Measurements from ENCODE around the gene TNS1. TPM values are rescaled to one million over a fixed set of nuclear protein-coding genes. Genes with fewer than 3 reads are reported as not detected.

TNS1 gene
- total and polyA plus RNA-seq, 2 donors (not counting 1 experiment from before 2014, with no cell fraction given), result 0.10 to 0.86 TPM

DNA sequence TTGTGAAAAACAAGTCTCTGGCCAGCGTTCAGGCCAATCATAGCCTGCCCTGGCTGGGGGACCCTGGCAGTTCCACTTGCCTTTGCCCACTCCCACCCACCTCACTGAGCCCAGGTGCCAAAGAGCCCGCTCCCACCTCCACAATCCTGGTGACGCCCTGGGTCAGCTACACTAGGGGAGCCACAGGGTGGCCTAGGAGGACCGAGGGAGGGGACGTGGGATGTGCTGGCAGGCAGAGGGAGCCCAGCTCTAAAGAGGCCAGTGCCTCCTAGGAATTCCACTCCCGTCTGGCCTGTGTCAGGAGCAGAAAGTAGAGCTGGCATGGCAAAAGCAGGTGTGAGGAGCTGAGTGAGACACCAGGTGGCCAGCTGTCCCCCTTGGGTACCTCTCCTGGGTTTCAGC lies 49.3 kb downstream of the TNS1 start:
- no peaks in the 10 kb centered on the region for H4K20me1 ChIP-seq (ENCODE audit: control insufficient read depth, insufficient read depth, low read length, poor library complexity, severe bottlenecking)
- Mint-ChIP-seq H3K9me3 (ENCODE audit: insufficient read depth) (no peaks in the 10 kb centered on the region), H3K4me1 (no peaks in the 10 kb centered on the region), H3K27me3 (peaks cover 5% of the 10 kb centered on the region), H3K4me3 (no peak overlapping the region), H3K27ac (no peak overlapping the region)
- H2AFZ ChIP-seq (ENCODE audit: insufficient read depth, low read depth, low read length, poor library complexity, severe bottlenecking), result no peak overlapping the region
- no peak overlapping the region for H3K9ac ChIP-seq (ENCODE audit: low read length)
- no peaks in the 10 kb centered on the region for H3K4me1 ChIP-seq (ENCODE audit: control insufficient read depth in 2 of 2, insufficient read depth in 2 of 2, low read length in 2 of 2)
- no peak for TF ChIP-seq EZH2 (IDR thresholded peaks at IDR 0.05; ENCODE audit: borderline replicate concordance, insufficient read depth, low read depth, low read length, poor library complexity, severe bottlenecking)
- TF ChIP-seq, protein P1, sequence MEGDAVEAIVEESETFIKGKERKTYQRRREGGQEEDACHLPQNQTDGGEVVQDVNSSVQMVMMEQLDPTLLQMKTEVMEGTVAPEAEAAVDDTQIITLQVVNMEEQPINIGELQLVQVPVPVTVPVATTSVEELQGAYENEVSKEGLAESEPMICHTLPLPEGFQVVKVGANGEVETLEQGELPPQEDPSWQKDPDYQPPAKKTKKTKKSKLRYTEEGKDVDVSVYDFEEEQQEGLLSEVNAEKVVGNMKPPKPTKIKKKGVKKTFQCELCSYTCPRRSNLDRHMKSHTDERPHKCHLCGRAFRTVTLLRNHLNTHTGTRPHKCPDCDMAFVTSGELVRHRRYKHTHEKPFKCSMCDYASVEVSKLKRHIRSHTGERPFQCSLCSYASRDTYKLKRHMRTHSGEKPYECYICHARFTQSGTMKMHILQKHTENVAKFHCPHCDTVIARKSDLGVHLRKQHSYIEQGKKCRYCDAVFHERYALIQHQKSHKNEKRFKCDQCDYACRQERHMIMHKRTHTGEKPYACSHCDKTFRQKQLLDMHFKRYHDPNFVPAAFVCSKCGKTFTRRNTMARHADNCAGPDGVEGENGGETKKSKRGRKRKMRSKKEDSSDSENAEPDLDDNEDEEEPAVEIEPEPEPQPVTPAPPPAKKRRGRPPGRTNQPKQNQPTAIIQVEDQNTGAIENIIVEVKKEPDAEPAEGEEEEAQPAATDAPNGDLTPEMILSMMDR (IDR thresholded peaks at IDR 0.05), result no peak
- H3K79me2 ChIP-seq (ENCODE audit: control insufficient read depth, insufficient read depth, low read length), result no peaks in the 10 kb centered on the region
- ChIA-PET CTCF (interaction anchor here (0.8 kb wide), 1 partner anchor 10 kb away, joined by 3 read pairs; no protein-coding TSS in a partner anchor), POLR2A (no interaction called here)
- intact Hi-C loops (cut with micrococcal nuclease), result no loop called here
- no peak overlapping the region for H3K27ac ChIP-seq (ENCODE audit: low read length in 2 of 2)
- DNase-seq (no peak), ATAC-seq (ENCODE audit: low read depth) (no peak)
- H3K36me3 ChIP-seq (replicated peaks in 1 of 2; ENCODE audit: control extremely low read depth in 1 of 2, control insufficient read depth in 1 of 2, extremely low read depth in 1 of 2, insufficient read depth in 2 of 2, low read length in 1 of 2), result no peaks in the 10 kb centered on the region
- H3K27me3 ChIP-seq (replicated peaks in 1 of 4; ENCODE audit: control extremely low read depth in 1 of 4, control insufficient read depth in 3 of 4, insufficient read depth in 4 of 4, low read length in 3 of 4), result peaks cover 0 to 3% (median 1%) of the 10 kb centered on the region in 4 experiments
- H3K4me3 ChIP-seq (ENCODE audit: control extremely low read depth in 1 of 5, extremely low read depth in 1 of 5, insufficient read depth in 1 of 5, low read depth in 2 of 5, low read length in 4 of 5), result no peak overlapping the region
- WGBS (ENCODE audit: insufficient coverage), result 86% methylated on average over 4 of the region's 6 CpGs
- H3K9me3 ChIP-seq (ENCODE audit: control extremely low read depth in 1 of 3, control insufficient read depth in 2 of 3, insufficient read depth in 1 of 3, low read length in 2 of 3), result no peaks in the 10 kb centered on the region
- no peak overlapping the region for H3K4me2 ChIP-seq (replicated peaks; ENCODE audit: low read depth, low read length, poor library complexity, severe bottlenecking)

DNA sequence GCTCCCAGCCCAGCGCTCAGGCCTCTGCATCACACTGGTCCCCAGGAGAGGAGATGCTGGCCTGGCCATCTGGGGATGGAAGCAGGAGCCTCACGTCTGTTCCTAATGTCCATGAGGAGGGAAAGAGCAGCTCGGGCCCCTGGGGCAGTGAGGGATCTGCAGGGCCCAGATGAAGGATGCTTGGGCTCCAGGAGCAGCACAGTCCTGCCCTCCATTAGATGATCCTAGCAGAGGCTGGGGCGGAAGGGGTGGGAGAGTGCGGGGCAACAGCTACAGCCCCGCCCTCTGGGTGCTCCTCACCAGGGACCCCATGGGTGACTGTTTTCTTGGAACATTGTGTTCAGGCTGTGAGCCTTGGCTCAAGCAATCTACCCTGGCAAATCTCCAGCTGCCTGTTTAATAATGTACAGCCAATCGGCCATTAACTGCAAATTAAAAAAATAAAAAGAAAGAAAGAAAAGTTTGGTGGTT lies 49.7 kb downstream of the TNS1 start:
- no peak overlapping the region for H3K9ac ChIP-seq (ENCODE audit: low read length)
- no peaks in the 10 kb centered on the region for H3K9me3 ChIP-seq (ENCODE audit: control extremely low read depth in 1 of 3, control insufficient read depth in 2 of 3, insufficient read depth in 1 of 3, low read length in 2 of 3)
- no peaks in the 10 kb centered on the region for H4K20me1 ChIP-seq (ENCODE audit: control insufficient read depth, insufficient read depth, low read length, poor library complexity, severe bottlenecking)
- no peak overlapping the region for H3K27ac Mint-ChIP-seq
- WGBS (ENCODE audit: insufficient coverage), result 90% methylated on average over 6 of the region's 7 CpGs
- POLR2A ChIA-PET, result no interaction called here
- H3K27me3 ChIP-seq (replicated peaks in 1 of 4; ENCODE audit: control extremely low read depth in 1 of 4, control insufficient read depth in 3 of 4, insufficient read depth in 4 of 4, low read length in 3 of 4), result peaks cover 0 to 3% (median 1%) of the 10 kb centered on the region in 4 experiments
- H2AFZ ChIP-seq (ENCODE audit: insufficient read depth, low read depth, low read length, poor library complexity, severe bottlenecking), result no peak overlapping the region
- DNase-seq (no peak), ATAC-seq (ENCODE audit: low read depth) (no peak)
- CTCF ChIA-PET, result interaction anchor here (0.8 kb wide), 1 partner anchor 11 kb away, joined by 3 read pairs; no protein-coding TSS in a partner anchor
- no peak overlapping the region for H3K4me3 Mint-ChIP-seq
- H3K27ac ChIP-seq (ENCODE audit: low read length in 2 of 2), result no peak overlapping the region
- no peaks in the 10 kb centered on the region for H3K9me3 Mint-ChIP-seq (ENCODE audit: insufficient read depth)
- intact Hi-C loops (cut with micrococcal nuclease), result no loop called here
- H3K4me3 ChIP-seq (ENCODE audit: control extremely low read depth in 1 of 5, extremely low read depth in 1 of 5, insufficient read depth in 1 of 5, low read depth in 2 of 5, low read length in 4 of 5), result no peak overlapping the region
- TF ChIP-seq, protein P1 (IDR thresholded peaks at IDR 0.05), result no peak
- TF ChIP-seq EZH2 (IDR thresholded peaks at IDR 0.05; ENCODE audit: borderline replicate concordance, insufficient read depth, low read depth, low read length, poor library complexity, severe bottlenecking), result no peak
- peaks cover 5% of the 10 kb centered on the region for H3K27me3 Mint-ChIP-seq
- no peaks in the 10 kb centered on the region for H3K4me1 ChIP-seq (ENCODE audit: control insufficient read depth in 2 of 2, insufficient read depth in 2 of 2, low read length in 2 of 2)
- no peaks in the 10 kb centered on the region for H3K4me1 Mint-ChIP-seq
- H3K36me3 ChIP-seq (replicated peaks in 1 of 2; ENCODE audit: control extremely low read depth in 1 of 2, control insufficient read depth in 1 of 2, extremely low read depth in 1 of 2, insufficient read depth in 2 of 2, low read length in 1 of 2), result no peaks in the 10 kb centered on the region
- H3K79me2 ChIP-seq (ENCODE audit: control insufficient read depth, insufficient read depth, low read length), result no peaks in the 10 kb centered on the region
- H3K4me2 ChIP-seq (replicated peaks; ENCODE audit: low read depth, low read length, poor library complexity, severe bottlenecking), result no peak overlapping the region

All from B cell (primary cell).